Naive thymus-derived CD8-positive, alpha-beta T cell (primary cell): ENCODE data around the gene CCL24. TPM values are rescaled to one million over a fixed set of nuclear protein-coding genes. Genes with fewer than 3 reads are reported as not detected.
A peak's percentile ranks its signal among the peaks of the same experiment; 100 is the strongest.
"Not testable (repeated sequence)": the region's sequence is repeated elsewhere in the genome, so short reads cannot be mapped to it uniquely, and the experiment has no call there.

Source experiments
- ATAC-seq, 2 donors: fragments of 150-1000 bp; cut with Tn5 transposase in 1 of 2; sonication (Bioruptor Pico), chemical (Tn5 transposase) in 1 of 2; 1 replicate in 1 of 2; 2 replicates in 1 of 2; pipeline ENCODE4 v1.10.0; 2021; ENCODE audit warnings: mild to moderate bottlenecking in 2 of 2, moderate library complexity in 2 of 2
- POLR2A ChIA-PET: fragments of 350-600 bp; sonication (Branson Sonifier 250); formaldehyde crosslinking; loops from one replicate; lab custom pipeline; 2021; ENCODE audit warnings: antibody characterized with exemption; lab: Charles Lee
- DNase-seq, 10 donors: peaks; one replicate each; pipeline versions ENCODE4 v3.0.0 to v3.0.0-alpha.2; 2020 to 2022
- H3K27ac Mint-ChIP-seq, 10 donors: one replicate each; pipeline ENCODE4 v1.8.0; 2020 to 2022; ENCODE audit warnings: mild to moderate bottlenecking in 10 of 10, mixed read lengths in 10 of 10, moderate library complexity in 4 of 10, inconsistent platforms in 1 of 10
- H3K27me3 Mint-ChIP-seq, 5 donors: one replicate each; pipeline ENCODE4 v1.8.0; 2021 to 2022; ENCODE audit warnings: mixed read lengths in 5 of 5
- H3K36me3 Mint-ChIP-seq, 3 donors: one replicate each; pipeline ENCODE4 v1.8.0; 2020 to 2022; ENCODE audit warnings: mixed read lengths in 3 of 3, mild to moderate bottlenecking in 2 of 3, inconsistent platforms in 1 of 3
- H3K4me1 Mint-ChIP-seq, 4 donors: one replicate each; pipeline ENCODE4 v1.8.0; 2021 to 2022; ENCODE audit warnings: mixed read lengths in 4 of 4
- H3K4me3 Mint-ChIP-seq, 10 donors: one replicate each; pipeline ENCODE4 v1.8.0; 2020 to 2022; ENCODE audit warnings: mild to moderate bottlenecking in 10 of 10, mixed read lengths in 10 of 10, moderate library complexity in 6 of 10, inconsistent platforms in 1 of 10
- H3K9me3 Mint-ChIP-seq, 9 donors: one replicate each; pipeline ENCODE4 v1.8.0; 2020 to 2022; ENCODE audit warnings: mixed read lengths in 9 of 9, mild to moderate bottlenecking in 3 of 9, inconsistent platforms in 1 of 9, moderate library complexity in 1 of 9
- polyA plus RNA-seq, 3 donors: library from polyadenylated mRNA; unstranded; fragments of 300-500 nt; fragmentation: Illumina TruSeq; gene quantifications; one replicate each; pipeline ENCODE4 v1.2.3, GENCODE V29; 2021
- total RNA-seq, 8 experiments: library from RNA in 2 of 8; stranded (reverse) in 2 of 8; gene quantifications; one replicate each; pipeline ENCODE4 v1.2.3 and lab custom pipeline; 2021 to 2026

The CCL24 gene
- total and polyA plus RNA-seq, 5 experiments from 2014 or later = not detected

DNA sequence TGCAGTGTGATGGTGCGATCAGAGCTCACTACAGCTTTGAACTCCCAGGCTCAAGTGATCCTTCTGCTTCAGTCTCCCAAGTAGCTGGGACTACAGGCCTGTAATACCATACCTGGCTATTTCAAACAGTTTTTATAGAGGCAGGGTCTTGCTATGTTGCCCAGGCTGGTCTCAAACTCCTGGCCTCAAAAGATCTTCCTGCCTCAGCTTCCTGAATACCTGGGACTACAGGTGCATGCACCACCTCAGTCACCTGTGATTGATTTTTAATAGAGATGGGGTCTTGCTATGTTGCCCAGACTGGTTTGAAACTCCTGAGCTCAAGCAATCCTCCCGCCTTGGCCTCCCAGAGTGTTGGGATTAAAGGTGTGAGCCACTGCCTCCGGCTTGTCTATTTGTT lies 26.4 kb upstream of the CCL24 start:
- ATAC-seq (no peak), DNase-seq (no peak)
- Mint-ChIP-seq H3K36me3 (no peaks in the 10 kb centered on the region), H3K4me3 (no peak overlapping the region), H3K27me3 (no peaks in the 10 kb centered on the region), H3K27ac (no peak overlapping the region), H3K4me1 (peaks cover 0 to 4% (median 2%) of the 10 kb centered on the region in 4 donors), H3K9me3 (peaks cover 0 to 2% (median 0%) of the 10 kb centered on the region in 9 donors)
- POLR2A ChIA-PET = no interaction called here

GRCh38 chr7:75838281-75838930 lies 24.8 kb upstream of the CCL24 start:
- ATAC-seq, H3K4me1 Mint-ChIP-seq, H3K27ac Mint-ChIP-seq, H3K4me3 Mint-ChIP-seq, H3K27me3 Mint-ChIP-seq, POLR2A ChIA-PET, H3K36me3 Mint-ChIP-seq, H3K9me3 Mint-ChIP-seq, DNase-seq: not testable (repeated sequence)

DNA sequence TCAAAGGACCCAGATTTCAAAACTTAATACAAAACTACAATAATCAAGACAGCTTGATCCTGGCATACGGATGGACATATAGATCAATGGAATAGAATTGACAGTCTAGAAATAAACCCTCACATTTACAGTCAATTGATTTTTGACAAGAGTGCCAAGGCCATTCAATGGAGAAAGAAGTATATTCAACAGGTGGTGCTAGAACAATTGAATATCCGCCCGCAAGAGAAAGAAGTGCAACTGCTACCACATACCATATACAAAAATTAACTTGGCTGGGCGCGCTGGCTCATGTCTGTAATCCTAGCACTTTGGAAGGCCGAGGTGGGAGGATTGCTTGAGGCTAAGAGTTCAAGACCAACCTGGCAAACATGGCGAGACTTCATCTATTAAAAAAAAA lies 23.2 kb upstream of the CCL24 start:
- Mint-ChIP-seq H3K36me3 (no peaks in the 10 kb centered on the region), H3K4me3 (no peak overlapping the region), H3K27ac (peak overlapping the region in 1 of 10 donors; percentile 6), H3K27me3 (peaks cover 0 to 7% (median 0%) of the 10 kb centered on the region in 5 donors), H3K4me1 (peaks cover 0 to 1% (median 0%) of the 10 kb centered on the region in 4 donors), H3K9me3 (peaks cover 0 to 2% (median 0%) of the 10 kb centered on the region in 9 donors)
- POLR2A ChIA-PET = interaction anchor here (0.7 kb wide), 1 partner anchor 183 kb away, joined by 3 read pairs; no protein-coding TSS in a partner anchor
- ATAC-seq (no peak), DNase-seq (no peak)

GRCh38 chr7:75835688-75836285 lies 22.2 kb upstream of the CCL24 start:
- POLR2A ChIA-PET = no interaction called here
- no peak overlapping the region for H3K4me3 Mint-ChIP-seq
- no peak for ATAC-seq
- peaks cover 0 to 2% (median 0%) of the 10 kb centered on the region in 9 donors for H3K9me3 Mint-ChIP-seq
- no peak for DNase-seq
- peaks cover 0 to 7% (median 0%) of the 10 kb centered on the region in 5 donors for H3K27me3 Mint-ChIP-seq
- H3K36me3 Mint-ChIP-seq = no peaks in the 10 kb centered on the region
- no peak overlapping the region for H3K27ac Mint-ChIP-seq
- peaks cover 0 to 1% (median 0%) of the 10 kb centered on the region in 4 donors for H3K4me1 Mint-ChIP-seq

DNA sequence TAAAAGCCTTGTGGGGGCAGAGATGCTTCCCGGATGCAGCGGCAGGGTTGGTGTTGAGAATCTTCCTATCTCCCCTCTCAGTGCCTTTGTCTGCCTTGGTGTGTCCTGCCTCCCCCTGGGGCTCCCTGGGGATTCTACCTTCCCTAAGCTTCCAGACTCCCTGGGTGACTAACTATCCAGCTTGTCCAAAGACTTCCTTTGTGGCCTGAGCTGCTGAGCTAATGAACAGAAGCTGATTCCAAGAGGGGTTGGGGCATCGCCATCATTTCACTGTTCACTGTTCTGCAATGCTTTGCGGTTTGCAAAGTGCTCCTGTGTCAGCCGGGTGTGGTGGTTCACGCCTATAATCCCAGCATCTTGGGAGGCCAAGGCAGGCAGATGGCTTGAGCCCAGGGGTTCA lies 20.1 kb upstream of the CCL24 start:
- H3K36me3 Mint-ChIP-seq, H3K9me3 Mint-ChIP-seq, ATAC-seq, H3K4me3 Mint-ChIP-seq, H3K27ac Mint-ChIP-seq, DNase-seq, H3K4me1 Mint-ChIP-seq, H3K27me3 Mint-ChIP-seq: not testable (repeated sequence)
- POLR2A ChIA-PET = interaction anchor here (0.6 kb wide), 1 partner anchor 224 kb away, joined by 3 read pairs; no protein-coding TSS in a partner anchor

DNA sequence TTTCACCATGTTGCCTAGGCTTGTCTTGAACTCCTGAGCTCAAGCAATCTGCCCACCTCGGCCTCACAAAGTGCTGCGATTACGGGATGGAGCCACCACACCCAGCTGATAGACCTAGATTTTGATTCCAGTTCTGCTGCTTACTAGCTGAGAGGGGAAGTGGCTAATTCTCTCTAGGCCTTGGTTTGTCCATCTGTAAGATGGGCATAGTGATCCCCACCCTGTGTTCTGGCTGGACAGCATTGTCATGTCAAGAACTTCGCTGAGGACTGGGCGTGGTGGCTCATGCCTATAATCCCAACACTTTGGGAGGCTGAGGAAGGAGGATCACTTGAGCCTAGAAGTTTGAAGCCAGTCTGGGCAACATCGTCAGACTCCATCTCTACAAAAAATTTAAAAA lies 17.4 kb upstream of the CCL24 start:
- Mint-ChIP-seq H3K9me3 (no peaks in the 10 kb centered on the region), H3K36me3 (no peaks in the 10 kb centered on the region), H3K27me3 (peaks cover 0 to 7% (median 2%) of the 10 kb centered on the region in 5 donors), H3K27ac (no peak overlapping the region), H3K4me1 (no peaks in the 10 kb centered on the region), H3K4me3 (no peak overlapping the region)
- POLR2A ChIA-PET = no interaction called here
- no peak for ATAC-seq
- DNase-seq = no peak

DNA sequence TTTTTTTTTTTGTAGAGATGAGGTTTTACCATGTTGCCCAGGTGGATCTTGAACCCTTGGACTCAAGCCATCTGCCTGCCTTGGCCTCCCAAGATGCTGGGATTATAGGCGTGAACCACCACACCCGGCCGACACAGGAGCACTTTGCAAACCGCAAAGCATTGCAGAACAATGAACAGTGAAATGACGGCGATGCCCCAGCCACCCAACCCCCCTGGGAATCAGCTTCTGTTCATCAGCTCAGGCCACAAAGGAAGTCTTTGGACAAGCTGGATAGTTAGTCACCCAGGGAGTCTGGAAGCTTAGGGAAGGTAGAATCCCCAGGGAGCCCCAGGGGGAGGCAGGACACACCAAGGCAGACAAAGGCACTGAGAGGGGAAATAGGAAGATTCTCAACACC lies 16.1 kb upstream of the CCL24 start:
- DNase-seq, H3K9me3 Mint-ChIP-seq, ATAC-seq, H3K27me3 Mint-ChIP-seq, H3K4me3 Mint-ChIP-seq, H3K36me3 Mint-ChIP-seq, POLR2A ChIA-PET, H3K4me1 Mint-ChIP-seq: not testable (repeated sequence)
- peak overlapping the region in 1 of 10 donors; percentile 53 for H3K27ac Mint-ChIP-seq

DNA sequence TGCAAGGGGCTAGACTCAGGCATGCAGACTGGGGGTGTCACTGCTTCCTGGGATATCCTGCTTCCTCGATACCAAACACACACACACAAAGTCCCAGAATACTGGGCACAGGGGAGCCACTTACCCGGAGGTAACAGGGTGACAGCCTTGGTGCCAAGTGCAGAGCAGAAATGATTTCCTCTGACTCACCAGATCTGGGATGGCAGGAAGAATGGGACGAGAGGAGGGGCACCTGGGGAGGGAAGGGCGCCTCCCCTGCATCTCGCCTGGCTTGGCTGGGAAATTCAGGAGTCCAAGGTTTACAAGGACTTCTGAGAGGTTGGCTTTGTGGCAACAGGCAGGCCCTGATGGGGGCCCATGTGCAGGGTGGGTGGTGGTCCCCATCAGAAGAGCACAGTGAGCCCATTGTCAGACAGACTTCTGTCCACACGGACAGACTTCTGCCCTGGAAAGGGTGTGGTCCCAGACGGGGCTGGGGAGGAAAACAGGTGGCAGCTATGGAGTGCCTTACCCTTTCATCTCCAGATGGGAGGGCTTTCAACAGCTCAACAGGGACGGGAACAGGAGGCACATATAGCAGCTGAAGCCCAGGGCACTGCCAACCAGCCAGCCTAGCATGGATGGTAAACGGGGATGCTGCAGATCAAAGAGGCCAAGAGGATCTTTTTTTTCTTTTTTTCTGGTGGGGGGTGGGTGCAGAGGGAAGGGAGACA lies 9.7 kb upstream of the CCL24 start:
- no peaks in the 10 kb centered on the region for H3K36me3 Mint-ChIP-seq
- H3K4me3 Mint-ChIP-seq = no peak overlapping the region
- ATAC-seq (no peak), DNase-seq (no peak)
- no peaks in the 10 kb centered on the region for H3K9me3 Mint-ChIP-seq
- POLR2A ChIA-PET = no interaction called here
- H3K27me3 Mint-ChIP-seq = peaks cover 0 to 10% (median 4%) of the 10 kb centered on the region in 5 donors
- H3K4me1 Mint-ChIP-seq = peaks cover 0 to 2% (median 0%) of the 10 kb centered on the region in 4 donors
- no peak overlapping the region for H3K27ac Mint-ChIP-seq

GRCh38 chr7:75820688-75821087 lies 7.1 kb upstream of the CCL24 start:
- Mint-ChIP-seq H3K4me3 (no peak overlapping the region), H3K36me3 (no peaks in the 10 kb centered on the region), H3K4me1 (peaks cover 0 to 2% (median under 1%) of the 10 kb centered on the region in 4 donors), H3K27ac (no peak overlapping the region), H3K9me3 (no peaks in the 10 kb centered on the region), H3K27me3 (peaks cover 0 to 10% (median 8%) of the 10 kb centered on the region in 5 donors)
- POLR2A ChIA-PET = no interaction called here
- DNase-seq (no peak), ATAC-seq (no peak)

- peaks cover 0 to 10% (median 8%) of the 10 kb centered on the region in 5 donors for H3K27me3 Mint-ChIP-seq
- H3K27ac Mint-ChIP-seq = peak overlapping the region in 1 of 10 donors; percentile 53
- DNase-seq (no peak), ATAC-seq (no peak)
- no peaks in the 10 kb centered on the region for H3K36me3 Mint-ChIP-seq
- no peak overlapping the region for H3K4me3 Mint-ChIP-seq
- POLR2A ChIA-PET = no interaction called here
- H3K4me1 Mint-ChIP-seq = peaks cover 0 to 2% (median under 1%) of the 10 kb centered on the region in 4 donors
- H3K9me3 Mint-ChIP-seq = no peaks in the 10 kb centered on the region
Measured at GRCh38 chr7:75819711-75820110, 6.1 kb upstream of the CCL24 start.

DNA sequence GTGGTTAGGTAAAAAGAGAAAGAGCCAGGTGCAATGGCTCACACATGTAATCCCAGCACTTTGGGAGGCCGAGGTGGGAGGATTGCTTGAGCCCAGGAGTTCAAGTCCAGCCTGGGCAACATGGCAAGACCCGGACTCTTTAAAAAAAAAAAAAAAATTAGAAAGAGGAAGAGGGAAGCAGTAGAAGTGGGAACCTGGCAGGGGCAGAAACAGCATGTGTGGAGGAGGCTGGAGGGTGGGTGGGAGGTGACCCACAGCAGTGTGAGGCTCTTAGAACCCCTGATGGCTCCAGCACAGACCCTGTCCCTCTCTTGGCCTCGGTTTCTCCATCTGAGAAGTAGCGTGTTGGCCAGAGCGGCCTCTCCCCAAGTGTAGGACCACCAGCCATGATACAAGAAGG lies 4.9 kb upstream of the CCL24 start:
- Mint-ChIP-seq H3K36me3 (no peaks in the 10 kb centered on the region), H3K27ac (no peak overlapping the region), H3K9me3 (no peaks in the 10 kb centered on the region), H3K27me3 (peaks cover 0 to 16% (median 8%) of the 10 kb centered on the region in 5 donors), H3K4me1 (peaks cover 0 to 2% (median under 1%) of the 10 kb centered on the region in 4 donors), H3K4me3 (no peak overlapping the region)
- ATAC-seq = no peak
- no peak for DNase-seq
- POLR2A ChIA-PET = no interaction called here

- peaks cover 0 to 2% (median under 1%) of the 10 kb centered on the region in 4 donors for H3K4me1 Mint-ChIP-seq
- H3K27me3 Mint-ChIP-seq = peaks cover 2 to 24% (median 8%) of the 10 kb centered on the region in 5 donors
- no peak for DNase-seq
- H3K9me3 Mint-ChIP-seq = no peaks in the 10 kb centered on the region
- H3K4me3 Mint-ChIP-seq = no peak overlapping the region
- H3K27ac Mint-ChIP-seq = no peak overlapping the region
- POLR2A ChIA-PET = no interaction called here
- ATAC-seq = no peak
- no peaks in the 10 kb centered on the region for H3K36me3 Mint-ChIP-seq
Measured at GRCh38 chr7:75817116-75817515, 3.5 kb upstream of the CCL24 start.
